GM12878 (cell line): ENCODE measurements around the gene DIAPH1. TPM values are rescaled to one million over a fixed set of nuclear protein-coding genes. Genes with fewer than 3 reads are reported as not detected.

Experiments used
- CHD4 ChIP-seq: fragments of 200-600 bp; sonication (generic); IDR thresholded peaks from 2 replicates; pipeline ENCODE4 v1.6.1; 2016; ENCODE audit warnings: mild to moderate bottlenecking
- E2F4 ChIP-seq: IDR thresholded peaks from 2 replicates; pipeline ENCODE4 v1.6.1; 2012; ENCODE audit warnings: low read depth, low read length, improper control_type of control experiment
- ETV6 ChIP-seq, 2 experiments: fragments of 450-650 bp in 1 of 2; IDR thresholded peaks in 1 of 2; conservative IDR thresholded peaks in 1 of 2; 2 replicates each; pipeline ENCODE4 v1.6.1; 2014; ENCODE audit warnings: antibody characterized with exemption in 1 of 2, borderline replicate concordance in 1 of 2, low read depth in 1 of 2, mild to moderate bottlenecking in 1 of 2, moderate library complexity in 1 of 2
- LARP7 ChIP-seq: fragments of 450-650 bp; IDR thresholded peaks from 2 replicates; pipeline ENCODE4 v1.6.1; 2017; ENCODE audit warnings: mild to moderate bottlenecking
- MTA3 ChIP-seq: IDR thresholded peaks from 2 replicates; pipeline ENCODE4 v1.6.1; 2012; ENCODE audit warnings: low read length, inconsistent platforms, borderline replicate concordance
- MXI1 ChIP-seq: fragments of 150-350 bp; IDR thresholded peaks from 2 replicates; pipeline ENCODE4 v1.6.1; 2011; ENCODE audit warnings: low read depth, mild to moderate bottlenecking, inconsistent platforms, low read length, improper control_type of control experiment
- MYB ChIP-seq: fragments of 150-350 bp; IDR thresholded peaks from 2 replicates; pipeline ENCODE4 v1.6.1; 2014; ENCODE audit warnings: mild to moderate bottlenecking, low read depth, low read length, borderline replicate concordance
- NFYB ChIP-seq: IDR thresholded peaks from 2 replicates; pipeline ENCODE4 v1.6.1; 2011; ENCODE audit warnings: low read depth, mild to moderate bottlenecking, low read length, improper control_type of control experiment, moderate library complexity; ENCODE audit not compliant: insufficient read depth
- PKNOX1 ChIP-seq: fragments of 450-650 bp; IDR thresholded peaks from 2 replicates; pipeline ENCODE4 v1.6.1; 2016; ENCODE audit warnings: mild to moderate bottlenecking
- REST ChIP-seq: IDR thresholded peaks from 2 replicates; pipeline ENCODE4 v1.6.1; 2012; ENCODE audit warnings: mild to moderate bottlenecking, low read depth, low read length
- RUNX3 ChIP-seq: IDR thresholded peaks from 2 replicates; pipeline ENCODE4 v1.6.1; 2012; ENCODE audit warnings: low read length, inconsistent platforms
- STAT1 ChIP-seq: fragments of 450-650 bp; conservative IDR thresholded peaks from 2 replicates; pipeline ENCODE4 v1.6.1; 2014; ENCODE audit warnings: antibody characterized with exemption, mild to moderate bottlenecking
- TCF12 ChIP-seq: IDR thresholded peaks from 2 replicates; pipeline ENCODE4 v1.6.1; 2011; ENCODE audit warnings: low read depth, mild to moderate bottlenecking, low read length
- ZNF592 ChIP-seq: fragments of 450-650 bp; IDR thresholded peaks from 2 replicates; pipeline ENCODE4 v1.6.1; 2017; ENCODE audit warnings: mild to moderate bottlenecking, moderate library complexity
- polyA plus RNA-seq, 11 experiments: library from polyadenylated mRNA; depleted of rRNA in 4 of 11; unstranded in 6 of 11; stranded (reverse) in 5 of 11; fragments of >200 nt; fragmentation: Nextera tagmentation in 4 of 11; fragmentation: Illumina TruSeq in 1 of 11; extraction: Ambion mirVana in 4 of 11; extraction: Trizol in 1 of 11; gene quantifications; 1 replicate in 1 of 11; 2 replicates in 10 of 11; pipeline versions ENCODE4 v1.2.1 to v1.2.3, GENCODE V29; 2011 to 2016; ENCODE audit warnings: inconsistent platforms in 2 of 11, missing spikeins in 2 of 11, low read depth in 1 of 11
- total RNA-seq, 4 experiments: library from RNA; depleted of rRNA in 3 of 4; stranded (reverse); fragments of >200 nt in 3 of 4; fragmentation: Illumina TruSeq in 1 of 4; extraction: Trizol in 1 of 4; gene quantifications; 2 replicates each; pipeline versions ENCODE4 v1.2.1 to v1.2.3, GENCODE V29; 2013 to 2021

DIAPH1 gene
- total and polyA plus RNA-seq, 10 of the 15 experiments (the other 5 are each of a cell fraction or from before 2014, with no cell fraction given) = 37.8 to 168 (median 59.0) TPM

- peak; percentile 95 for TF ChIP-seq ZNF592
- TF ChIP-seq MXI1 = no peak
- no peak for TF ChIP-seq STAT1
- TF ChIP-seq NFYB = no peak
- no peak for TF ChIP-seq MTA3
- TF ChIP-seq LARP7 = no peak
- TF ChIP-seq TCF12 = no peak
- no peak for TF ChIP-seq REST
- TF ChIP-seq MYB = no peak
- TF ChIP-seq PKNOX1 = peak; percentile 75
- TF ChIP-seq E2F4 = no peak
- no peak for TF ChIP-seq CHD4
- peak; percentile 90 for TF ChIP-seq RUNX3
- TF ChIP-seq ETV6 (conservative IDR thresholded peaks at IDR 0.05 in 1 of 2, IDR thresholded peaks at IDR 0.05 in 1 of 2; ENCODE audit: borderline replicate concordance in 1 of 2, low read depth in 1 of 2) = no peak
These were observed 61.1 kb downstream of the DIAPH1 start (continued) for GRCh38 chr5:141557681-141558136.
